Spleen (tissue), 11 donors: ENCODE measurements around the gene ANKRD6. TPM values are rescaled to one million over a fixed set of nuclear protein-coding genes. Genes with fewer than 3 reads are reported as not detected.

ENCODE experiments used
- DNase-seq: peaks from one replicate; pipeline ENCODE4 v3.0.0-alpha.2; 2020
- H3K27ac ChIP-seq, 8 donors: fragments of 200-600 bp; sonication (generic) in 7 of 8; 1 replicate in 4 of 8; 2 replicates in 4 of 8; pipeline versions ENCODE4 v1.5.0 to v1.8.0; 2016 to 2021; ENCODE audit warnings: inconsistent platforms in 4 of 8, mild to moderate bottlenecking in 4 of 8, moderate library complexity in 1 of 8
- H3K27me3 ChIP-seq, 7 donors: fragments of 200-600 bp; sonication (generic) in 6 of 7; replicated peaks in 1 of 7; 1 replicate in 4 of 7; 2 replicates in 3 of 7; pipeline versions ENCODE4 v1.5.0 to v1.8.0; 2016 to 2021; ENCODE audit warnings: inconsistent platforms in 3 of 7, mild to moderate bottlenecking in 1 of 7
- H3K36me3 ChIP-seq, 6 donors: fragments of 200-600 bp; sonication (generic) in 5 of 6; 1 replicate in 4 of 6; 2 replicates in 2 of 6; pipeline versions ENCODE4 v1.5.0 to v1.8.0; 2016 to 2021; ENCODE audit warnings: inconsistent platforms in 2 of 6
- H3K4me1 ChIP-seq, 6 donors: fragments of 200-600 bp; sonication (generic) in 5 of 6; 1 replicate in 3 of 6; 2 replicates in 3 of 6; pipeline versions ENCODE4 v1.5.0 to v1.8.0; 2016 to 2021; ENCODE audit warnings: inconsistent platforms in 3 of 6
- H3K4me3 ChIP-seq, 8 donors: fragments of 200-600 bp; sonication (generic) in 7 of 8; 1 replicate in 4 of 8; 2 replicates in 4 of 8; pipeline versions ENCODE4 v1.5.0 to v1.8.0; 2016 to 2021; ENCODE audit warnings: inconsistent platforms in 4 of 8, mild to moderate bottlenecking in 4 of 8, moderate library complexity in 2 of 8
- H3K9me3 ChIP-seq, 8 donors: fragments of 200-600 bp; sonication (generic) in 7 of 8; 1 replicate in 4 of 8; 2 replicates in 4 of 8; pipeline versions ENCODE4 v1.5.0 to v1.8.0; 2016 to 2021; ENCODE audit warnings: inconsistent platforms in 4 of 8
- POLR2A ChIP-seq, 3 donors: fragments of 450-650 bp; IDR thresholded peaks; one replicate each; pipeline ENCODE4 v1.5.1; 2017; ENCODE audit warnings: antibody characterized with exemption in 3 of 3, mild to moderate bottlenecking in 1 of 3
- POLR2AphosphoS5 ChIP-seq, 3 donors: sonication (generic); formaldehyde crosslinking; IDR thresholded peaks; one replicate each; pipeline ENCODE4 v1.5.1; 2017; ENCODE audit warnings: antibody characterized with exemption in 3 of 3
- WGBS, 5 donors: extraction: QIAGEN DNeasy Blood & Tissue Kit in 3 of 5; methylation state at CpG; one replicate each; pipeline versions ENCODE4 v1.1.5 to v1.1.7; 2013 to 2018; 5-methylcytosine and 5-hydroxymethylcytosine counted together
- intact Hi-C: fragments of 100-400 bp; cut with DNase I; formaldehyde crosslinking; loops from one replicate; pipeline ENCODE4 v1.15.0; 2023; ENCODE audit warnings: low total_unique reads
- polyA plus RNA-seq, 3 donors: library from polyadenylated mRNA; stranded (reverse); fragments of 200-250 nt; gene quantifications; one replicate each; pipeline ENCODE4 v1.2.1, GENCODE V29; 2013
- total RNA-seq, 7 donors: library from RNA; depleted of rRNA in 3 of 7; stranded (reverse); fragments of >200 nt in 3 of 7; fragmentation: NEBNext Ultra II Directional in 4 of 7; extraction: Animal tissue kit (Norgen Biotek cat#: 25700) in 4 of 7; gene quantifications; one replicate each; pipeline versions ENCODE4 v1.1.0 to v1.2.1, GENCODE V29; 2016 to 2021
- TF ChIP-seq, protein P1 (sequence below), 11 experiments: fragments of 200-600 bp in 7 of 11; fragments of 450-650 bp in 4 of 11; sonication (generic) in 4 of 11; IDR thresholded peaks in 8 of 11; conservative IDR thresholded peaks in 3 of 11; 1 replicate in 7 of 11; 2 replicates in 4 of 11; pipeline versions ENCODE4 v1.4.0 to v1.8.0; 2016 to 2021; ENCODE audit warnings: antibody characterized with exemption in 11 of 11, inconsistent platforms in 4 of 11, mild to moderate bottlenecking in 1 of 11
- donor health status: healthy with polysubstance abuse.
- donor health status: DM: no; HTN: no; CAD: no; lungs with moderate emphysema.
- donor health status: DM: no; HTN: no; CAD: no.
- donor health status: Bipolar disorder and iron deficiency.
- donor health status: healthy.
- donor health status: DM: no; HTN: no; CAD: no.
- donor health status: DM: yes; HTN: yes; CAD: no.

Gene ANKRD6
- total and polyA plus RNA-seq, 10 donors = 2.2 to 18.4 (median 7.7) TPM

DNA sequence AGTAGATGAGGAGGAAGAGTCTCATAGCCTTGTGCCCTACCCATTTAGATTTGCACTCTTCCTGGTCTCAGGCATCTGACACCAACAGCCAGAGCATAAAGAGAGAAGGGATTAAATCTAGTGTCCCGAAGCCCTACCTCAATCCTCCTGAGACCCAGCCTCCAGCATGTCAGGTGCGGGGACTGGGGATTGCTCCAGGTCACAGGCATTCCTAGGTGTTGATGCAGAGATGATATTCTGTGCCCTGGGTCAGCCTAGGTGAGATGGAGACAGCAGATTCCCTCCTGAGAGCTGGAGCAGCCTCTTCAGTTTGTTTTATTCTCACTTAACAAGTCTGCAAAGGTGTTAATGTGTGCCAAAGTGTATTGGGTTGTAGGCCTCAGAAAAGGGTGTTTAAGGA, 89.8 kb downstream of the ANKRD6 start:
- H3K27ac ChIP-seq = no peak overlapping the region
- 67 to 92% (median 73%) methylated on average over 2 of the region's 2 CpGs for WGBS, 5 donors
- DNase-seq = no peak
- intact Hi-C loops = no loop called here
- H3K27me3 ChIP-seq = no peaks in the 10 kb centered on the region
- no peaks in the 10 kb centered on the region for H3K36me3 ChIP-seq
- no peak overlapping the region for H3K4me3 ChIP-seq
- no peaks in the 10 kb centered on the region for H3K4me1 ChIP-seq
- peaks cover 0 to 3% (median 0%) of the 10 kb centered on the region in 8 donors for H3K9me3 ChIP-seq
- TF ChIP-seq POLR2AphosphoS5 (IDR thresholded peaks at IDR 0.05) (no peak), POLR2A (IDR thresholded peaks at IDR 0.05) (no peak)
- TF ChIP-seq, protein P1, sequence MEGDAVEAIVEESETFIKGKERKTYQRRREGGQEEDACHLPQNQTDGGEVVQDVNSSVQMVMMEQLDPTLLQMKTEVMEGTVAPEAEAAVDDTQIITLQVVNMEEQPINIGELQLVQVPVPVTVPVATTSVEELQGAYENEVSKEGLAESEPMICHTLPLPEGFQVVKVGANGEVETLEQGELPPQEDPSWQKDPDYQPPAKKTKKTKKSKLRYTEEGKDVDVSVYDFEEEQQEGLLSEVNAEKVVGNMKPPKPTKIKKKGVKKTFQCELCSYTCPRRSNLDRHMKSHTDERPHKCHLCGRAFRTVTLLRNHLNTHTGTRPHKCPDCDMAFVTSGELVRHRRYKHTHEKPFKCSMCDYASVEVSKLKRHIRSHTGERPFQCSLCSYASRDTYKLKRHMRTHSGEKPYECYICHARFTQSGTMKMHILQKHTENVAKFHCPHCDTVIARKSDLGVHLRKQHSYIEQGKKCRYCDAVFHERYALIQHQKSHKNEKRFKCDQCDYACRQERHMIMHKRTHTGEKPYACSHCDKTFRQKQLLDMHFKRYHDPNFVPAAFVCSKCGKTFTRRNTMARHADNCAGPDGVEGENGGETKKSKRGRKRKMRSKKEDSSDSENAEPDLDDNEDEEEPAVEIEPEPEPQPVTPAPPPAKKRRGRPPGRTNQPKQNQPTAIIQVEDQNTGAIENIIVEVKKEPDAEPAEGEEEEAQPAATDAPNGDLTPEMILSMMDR (IDR thresholded peaks at IDR 0.05 in 8 of 11, conservative IDR thresholded peaks at IDR 0.05 in 3 of 11) = no peak

DNA sequence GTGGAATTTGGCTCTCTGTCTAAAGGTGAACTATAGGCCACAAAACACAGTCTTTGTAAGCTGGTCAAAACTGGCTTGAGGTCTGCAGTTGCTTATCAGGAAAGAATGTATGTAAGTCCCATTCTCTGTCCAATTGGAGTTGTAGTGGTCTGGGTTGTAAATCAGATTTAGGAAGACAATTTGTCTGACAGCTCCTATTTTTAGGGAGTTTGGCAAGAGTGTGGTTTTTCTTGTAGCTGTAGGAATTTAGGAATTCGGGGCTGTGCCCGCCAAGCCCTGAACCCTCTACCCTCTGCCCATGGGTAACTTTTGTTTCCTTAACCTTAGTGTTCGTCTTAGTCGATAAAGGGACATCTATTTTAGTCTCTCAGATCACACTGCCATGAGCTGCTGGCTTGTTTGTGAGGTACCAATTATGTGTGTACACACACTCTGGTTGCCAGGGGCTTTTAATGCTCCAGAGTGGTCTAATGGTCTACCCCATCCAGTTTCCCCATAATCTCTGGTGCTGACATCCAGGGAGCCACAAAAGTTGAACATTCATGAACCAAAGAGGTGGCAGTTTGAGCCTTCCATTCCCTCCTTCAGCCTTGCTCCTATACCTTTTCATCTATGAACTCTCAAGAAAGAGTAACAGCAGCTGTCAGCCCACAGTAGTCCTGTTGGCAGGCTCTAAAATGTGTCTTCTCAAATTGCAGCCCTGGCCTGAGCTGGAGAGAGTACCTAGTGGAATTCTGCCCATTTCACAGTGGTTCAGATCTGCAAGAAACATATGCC, 93.0 kb downstream of the ANKRD6 start:
- DNase-seq = no peak
- WGBS, 5 donors = 72 to 92% (median 89%) methylated on average over 4 of the region's 4 CpGs

DNA sequence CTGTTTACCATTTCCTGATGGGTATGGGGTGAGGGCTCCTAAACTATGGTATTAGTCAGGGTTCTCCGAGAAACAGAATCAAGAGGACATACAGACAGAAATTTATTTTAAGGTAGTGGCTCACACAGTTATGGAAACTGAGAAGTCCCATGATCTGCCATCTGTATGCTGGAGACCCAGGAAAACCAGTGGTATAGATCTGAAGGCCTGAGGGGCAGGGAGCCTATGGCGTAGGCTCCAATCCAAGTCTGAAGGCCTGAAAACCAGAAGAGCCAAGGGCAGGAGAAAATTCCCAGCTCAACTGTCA, 93.6 kb downstream of the ANKRD6 start:
- peaks cover 0 to 3% (median 0%) of the 10 kb centered on the region in 8 donors for H3K9me3 ChIP-seq
- TF ChIP-seq POLR2AphosphoS5 (IDR thresholded peaks at IDR 0.05) = no peak
- TF ChIP-seq POLR2A (IDR thresholded peaks at IDR 0.05) = no peak
- TF ChIP-seq, protein P1 (IDR thresholded peaks at IDR 0.05 in 8 of 11, conservative IDR thresholded peaks at IDR 0.05 in 3 of 11) = no peak
- no peaks in the 10 kb centered on the region for H3K4me1 ChIP-seq
- no peak overlapping the region for H3K4me3 ChIP-seq
- no peak for DNase-seq
- no peaks in the 10 kb centered on the region for H3K27me3 ChIP-seq
- intact Hi-C loops = no loop called here
- H3K27ac ChIP-seq = no peak overlapping the region
- H3K36me3 ChIP-seq = no peaks in the 10 kb centered on the region
- 91 to 100% (median 96%) methylated on average over 2 of the region's 2 CpGs for WGBS, 5 donors

More for the DNA sequence above, 93.0 kb downstream of the ANKRD6 start:
- no peaks in the 10 kb centered on the region for H3K4me1 ChIP-seq
- TF ChIP-seq, protein P1 (IDR thresholded peaks at IDR 0.05 in 8 of 11, conservative IDR thresholded peaks at IDR 0.05 in 3 of 11) = no peak
- TF ChIP-seq POLR2AphosphoS5 (IDR thresholded peaks at IDR 0.05) (no peak), POLR2A (IDR thresholded peaks at IDR 0.05) (no peak)
- intact Hi-C loops = no loop called here
- H3K36me3 ChIP-seq = no peaks in the 10 kb centered on the region
- H3K27ac ChIP-seq = no peak overlapping the region
- peaks cover 0 to 3% (median 0%) of the 10 kb centered on the region in 8 donors for H3K9me3 ChIP-seq
- H3K4me3 ChIP-seq = no peak overlapping the region
- H3K27me3 ChIP-seq = no peaks in the 10 kb centered on the region

DNA sequence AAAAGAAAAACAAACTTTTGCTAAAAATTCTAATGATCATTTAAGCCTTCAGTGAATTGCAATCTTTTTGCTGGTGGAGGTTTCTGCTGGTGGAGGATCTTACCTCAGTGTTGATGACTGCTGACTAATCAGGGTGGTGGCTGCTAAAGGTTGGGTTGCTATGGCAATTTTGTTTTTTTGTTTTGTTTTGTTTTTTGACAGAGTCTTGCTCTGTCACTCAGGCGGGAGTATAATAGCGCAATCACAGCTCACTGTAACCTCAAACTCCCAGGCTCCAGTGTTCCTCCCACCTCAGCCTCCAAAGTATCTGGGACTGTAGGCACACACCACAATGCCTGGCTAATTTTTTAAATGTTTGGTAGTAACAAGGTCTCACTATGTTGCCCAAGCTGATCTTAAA, 94.7 kb downstream of the ANKRD6 start:
- Histone ChIP-seq H3K4me1 (no peaks in the 10 kb centered on the region), H3K4me3 (no peak overlapping the region), H3K9me3 (peaks cover 0 to 3% (median 0%) of the 10 kb centered on the region in 8 donors), H3K27me3 (no peaks in the 10 kb centered on the region), H3K27ac (no peak overlapping the region), H3K36me3 (no peaks in the 10 kb centered on the region)
- intact Hi-C loops = no loop called here
- 82 to 94% (median 90%) methylated on average over 2 of the region's 2 CpGs for WGBS, 5 donors
- DNase-seq = no peak
- TF ChIP-seq, protein P1 (IDR thresholded peaks at IDR 0.05 in 8 of 11, conservative IDR thresholded peaks at IDR 0.05 in 3 of 11) = no peak
- TF ChIP-seq POLR2A (IDR thresholded peaks at IDR 0.05) (no peak), POLR2AphosphoS5 (IDR thresholded peaks at IDR 0.05) (no peak)
